Dermis microvascular lymphatic vessel endothelial cell (primary cell): ENCODE results near the gene HOXA4. TPM values are rescaled to one million over a fixed set of nuclear protein-coding genes. Genes with fewer than 3 reads are reported as not detected.

Source experiments
- DNase-seq, 2 donors: peaks; one replicate each; pipeline versions ENCODE4 v3.0.0 to v3.0.0-alpha.2; 2010; ENCODE audit warnings: low read depth in 2 of 2
- total RNA-seq: library from RNA; depleted of rRNA; stranded (reverse); fragments of >200 nt; gene quantifications from 2 replicates; pipeline ENCODE4 v1.2.1, GENCODE V29; 2014

HOXA4 gene
- total RNA-seq, 1 donor from 2014 or later = 0.51 TPM

- DNase-seq = no peak
These were observed 35.3 kb downstream of the HOXA4 start for GRCh38 chr7:27095050-27095896.

- DNase-seq = no peak
These were observed 36.1 kb downstream of the HOXA4 start for GRCh38 chr7:27094304-27095049.

DNA sequence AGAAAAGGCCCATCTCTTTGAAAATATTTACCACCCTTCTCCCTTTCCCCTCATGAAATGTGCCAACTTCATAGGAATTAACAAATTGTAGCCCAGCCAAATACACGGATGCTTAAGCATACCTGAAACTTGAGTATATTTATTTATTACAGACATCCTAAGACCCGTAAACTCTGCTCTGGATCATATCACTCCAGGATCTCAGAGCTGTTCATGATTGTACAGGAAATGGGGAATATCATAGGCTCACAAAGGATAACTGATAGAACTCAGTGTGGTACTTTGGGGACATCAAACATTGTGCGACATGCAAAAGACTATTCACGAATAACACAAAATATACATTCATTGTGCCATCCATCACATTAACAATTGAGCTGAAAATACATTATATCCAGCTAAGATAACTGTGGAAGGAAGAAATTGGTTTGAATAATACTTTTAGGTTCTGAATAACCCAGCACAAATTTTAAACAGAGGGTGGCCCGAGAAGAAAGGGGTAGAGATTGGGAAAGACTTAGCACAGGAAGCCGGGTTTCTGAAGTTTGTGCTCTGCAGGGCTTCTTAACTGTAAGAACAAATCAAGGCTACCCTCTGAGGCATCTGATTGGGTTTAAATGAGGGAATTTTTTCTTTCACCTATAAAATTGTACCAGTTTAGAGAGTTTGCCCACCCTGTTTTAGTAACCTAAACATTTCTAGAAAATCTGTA is 37.2 kb downstream of the HOXA4 start:
- DNase-seq = no peak

GRCh38 chr7:27092819-27093110 is 37.8 kb downstream of the HOXA4 start:
- DNase-seq = no peak

GRCh38 chr7:27091941-27092818 is 38.4 kb downstream of the HOXA4 start:
- DNase-seq = no peak

- no peak for DNase-seq
These were observed 39.5 kb downstream of the HOXA4 start for GRCh38 chr7:27091105-27091504.

DNA sequence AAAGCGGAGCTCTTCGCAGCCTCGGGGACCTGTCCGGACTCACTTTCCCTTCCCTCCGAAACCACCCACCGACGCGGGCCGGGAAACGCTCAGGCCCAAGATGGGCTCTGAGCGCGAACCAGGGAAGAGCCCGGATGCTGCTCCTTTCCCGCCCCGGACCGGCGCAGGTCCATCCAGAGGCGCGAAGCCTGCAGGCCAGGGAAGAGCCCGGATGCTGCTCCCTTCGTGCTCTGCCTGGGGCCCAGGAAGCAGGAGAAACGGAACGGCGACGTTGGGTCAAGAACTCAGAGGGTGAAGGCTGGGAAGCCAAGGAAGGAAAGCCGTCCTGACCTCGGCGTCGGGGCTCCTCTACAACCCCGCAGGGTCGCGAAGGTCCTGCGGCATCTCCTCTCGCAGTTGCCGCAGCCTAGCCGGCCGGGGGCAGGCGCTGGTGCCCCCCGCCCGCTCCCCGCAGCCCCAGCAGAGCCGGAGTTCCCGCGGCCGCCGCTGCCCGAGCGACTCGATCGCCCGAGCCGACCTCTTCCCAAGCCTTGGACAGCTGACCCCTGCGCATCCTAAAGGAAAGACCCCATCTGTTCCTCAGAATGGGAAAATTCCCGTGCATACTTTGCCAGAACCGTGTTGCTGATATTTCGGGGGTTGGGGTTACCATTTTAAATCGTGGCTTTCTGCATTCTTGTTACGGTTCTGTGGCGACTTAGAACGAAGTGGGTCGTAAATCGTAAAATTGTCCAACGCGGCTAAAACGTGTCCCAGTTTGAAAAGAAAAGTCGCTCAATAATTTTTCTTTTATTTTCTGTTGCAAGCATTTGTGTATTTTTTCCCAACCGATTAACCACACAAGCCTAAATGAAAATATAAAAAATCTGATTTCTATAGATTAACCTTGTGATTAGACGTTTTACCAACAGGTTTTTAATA is 42.3 kb downstream of the HOXA4 start:
- no peak for DNase-seq

DNA sequence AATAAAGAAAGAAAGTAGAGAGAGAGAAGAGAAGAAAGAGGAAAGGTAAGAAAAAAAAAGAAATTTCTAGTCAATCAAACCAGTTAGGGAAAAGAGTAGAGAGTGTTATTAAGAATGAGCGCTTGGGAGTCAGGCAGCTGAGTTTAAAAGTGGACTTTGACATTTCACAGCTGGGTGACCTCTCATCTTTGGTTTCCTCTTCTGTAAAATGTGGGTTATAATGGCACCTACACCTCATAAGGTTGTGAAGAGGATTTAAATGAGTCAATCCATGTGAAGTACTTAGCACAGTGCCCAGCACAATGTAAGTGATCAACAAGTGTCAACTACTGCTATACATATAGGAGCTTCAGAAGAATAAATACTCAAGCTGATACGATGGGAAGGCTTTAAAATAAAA is 46.9 kb downstream of the HOXA4 start:
- DNase-seq = no peak

DNA sequence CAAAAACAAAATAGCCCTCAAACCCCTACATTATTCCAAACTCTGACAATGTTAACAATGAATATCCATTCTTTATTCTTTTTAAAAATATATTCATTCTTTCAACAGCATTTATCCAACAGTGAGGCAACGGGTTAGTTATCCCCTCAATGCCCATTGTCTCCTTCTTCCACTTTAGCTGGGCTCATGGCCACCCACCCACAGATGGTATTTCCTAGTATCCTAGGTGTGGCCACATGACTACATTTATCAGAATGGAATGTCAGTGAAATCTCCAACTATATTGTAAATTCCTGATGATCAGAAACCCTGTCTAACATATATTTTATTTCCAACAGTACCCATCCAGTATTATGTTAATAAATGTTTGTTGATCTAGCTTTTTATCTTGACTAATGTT is 48.4 kb downstream of the HOXA4 start:
- no peak for DNase-seq

DNA sequence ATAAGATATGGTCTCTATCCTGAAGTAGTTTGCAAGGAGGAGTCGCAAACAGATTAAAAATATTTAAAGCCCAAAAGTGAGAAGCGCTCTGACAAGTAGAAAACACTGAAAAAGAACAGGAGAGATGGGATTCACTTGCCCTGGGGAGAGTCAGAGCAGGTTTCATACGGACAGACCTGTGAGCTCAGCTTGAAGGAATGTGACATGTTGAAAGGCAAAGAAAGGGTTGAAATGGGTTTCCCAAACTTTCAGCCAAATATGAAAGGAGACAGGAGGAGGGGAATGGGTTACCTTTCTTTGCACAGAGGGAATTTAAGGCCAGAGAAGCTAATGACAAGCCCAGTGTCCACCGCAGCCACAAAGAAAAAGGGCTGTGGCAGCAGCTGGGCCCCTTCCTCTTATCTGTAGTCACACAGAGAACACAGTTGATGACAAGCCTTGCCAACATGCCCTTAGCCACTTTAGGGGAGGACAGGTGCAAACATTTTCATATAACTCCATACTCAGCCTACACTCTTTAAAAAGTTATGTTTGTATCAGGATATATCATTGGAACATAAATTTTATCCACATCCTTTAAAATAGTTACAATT is 49.6 kb downstream of the HOXA4 start:
- DNase-seq = no peak

GRCh38 chr7:27079234-27079975 is 51.2 kb downstream of the HOXA4 start:
- DNase-seq = no peak

GRCh38 chr7:27078616-27079233 is 51.8 kb downstream of the HOXA4 start:
- no peak for DNase-seq

Other genes with a start within 250 kb of the HOXA4 start
- 0.51 and 1.0 TPM in 2 replicates for gene HOXA1, start 34.8 kb downstream of the HOXA4 start, total RNA-seq
- gene HOXA2, start 28.1 kb downstream of the HOXA4 start, total RNA-seq = 0.25 and 0.39 TPM in 2 replicates
- gene HOXA5, start 12.9 kb upstream of the HOXA4 start, total RNA-seq = 4.1 and 5.3 TPM in 2 replicates
- 1.9 and 3.2 TPM in 2 replicates for gene HOXA6, start 17.0 kb upstream of the HOXA4 start, total RNA-seq
- gene HOXA3, start 21.8 kb upstream of the HOXA4 start, total RNA-seq = 3.0 and 3.7 TPM in 2 replicates
- 1.0 and 2.0 TPM in 2 replicates for gene HOXA7, start 25.9 kb upstream of the HOXA4 start, total RNA-seq
- gene HOXA9, start 34.8 kb upstream of the HOXA4 start, total RNA-seq = 3.2 and 4.7 TPM in 2 replicates
- gene HOXA10, start 43.6 kb upstream of the HOXA4 start, total RNA-seq = 0.90 and 2.3 TPM in 2 replicates
- 0.13 TPM in 2 replicates for gene HOXA11, start 54.5 kb upstream of the HOXA4 start, total RNA-seq
- not detected in 2 replicates for gene HOXA13, start 69.3 kb upstream of the HOXA4 start, total RNA-seq
- not detected in 2 replicates for gene EVX1, start 112.0 kb upstream of the HOXA4 start, total RNA-seq